ENCODE data around the gene WRNIP1. TPM values are rescaled to one million over a fixed set of nuclear protein-coding genes. Genes with fewer than 3 reads are reported as not detected.
A peak's percentile ranks its signal among the peaks of the same experiment; 100 is the strongest.

Gene WRNIP1
- total and polyA plus RNA-seq, 2 of the 4 experiments (the other 2 are of a cell fraction), result 43.7 to 47.1 TPM

DNA sequence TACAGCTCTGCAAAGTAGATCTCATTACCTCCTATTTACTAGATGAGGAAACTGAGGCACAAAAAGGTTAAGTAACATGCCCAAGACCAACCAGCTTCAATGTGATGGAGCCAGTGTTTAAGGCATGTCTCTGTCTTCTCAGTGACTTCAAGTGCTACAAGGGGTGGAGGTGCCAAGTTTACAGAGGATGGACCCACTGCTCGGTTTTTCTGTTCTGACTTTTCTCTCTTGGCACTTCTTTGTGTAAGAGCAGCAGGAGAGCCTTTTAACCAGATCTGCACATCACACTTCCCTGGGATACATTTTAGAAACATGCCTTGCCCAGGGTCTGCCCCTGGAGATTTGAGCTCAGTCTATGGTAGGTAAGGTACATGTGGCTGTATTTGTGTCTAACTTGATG is 9.8 kb downstream of the WRNIP1 start:
- no peak overlapping the region for H3K27ac ChIP-seq (ENCODE audit: insufficient read depth, low read length)
- peak overlapping the region; percentile 31; the same call in 1 of the 2 replicates for H3K23ac ChIP-seq (ENCODE audit: low read depth, low read length)
- H3K9me3 ChIP-seq (ENCODE audit: control insufficient read depth, insufficient read depth, low read length), result no peaks in the 10 kb centered on the region
- CTCF ChIA-PET, result no interaction called here
- no peak overlapping the region for H3K14ac ChIP-seq (replicated peaks; ENCODE audit: low read depth, low read length)
- H3K4me1 ChIP-seq (ENCODE audit: control insufficient read depth, insufficient read depth, low read length), result peaks cover 11% of the 10 kb centered on the region
- H4K8ac ChIP-seq (ENCODE audit: low read depth in 2 of 2, low read length in 2 of 2), result no peak overlapping the region
- no peak overlapping the region for H3K18ac ChIP-seq (ENCODE audit: low read depth, low read length)
- peaks cover 31% of the 10 kb centered on the region for H3K36me3 ChIP-seq (ENCODE audit: control insufficient read depth, insufficient read depth, low read length)
- TF ChIP-seq SMC3 (IDR thresholded peaks at IDR 0.05; ENCODE audit: low read depth, low read length) (no peak), BHLHE40 (IDR thresholded peaks at IDR 0.05; ENCODE audit: low read depth, low read length) (no peak), RFX5 (IDR thresholded peaks at IDR 0.05; ENCODE audit: low read depth, low read length) (no peak), NFE2L2 (IDR thresholded peaks at IDR 0.05; ENCODE audit: low read depth, low read length) (no peak), POLR2A (IDR thresholded peaks at IDR 0.05; ENCODE audit: low read depth, low read length) (no peak), MXI1 (IDR thresholded peaks at IDR 0.05; ENCODE audit: borderline replicate concordance, low read depth, low read length) (no peak), CEBPB (IDR thresholded peaks at IDR 0.05; ENCODE audit: low read depth, low read length) (no peak), RAD21 (IDR thresholded peaks at IDR 0.05; ENCODE audit: low read length) (no peak), FOS (IDR thresholded peaks at IDR 0.05; ENCODE audit: low read depth, low read length) (no peak), RCOR1 (IDR thresholded peaks at IDR 0.05; ENCODE audit: insufficient replicate concordance, low read length) (no peak)
- TF ChIP-seq, protein P1, sequence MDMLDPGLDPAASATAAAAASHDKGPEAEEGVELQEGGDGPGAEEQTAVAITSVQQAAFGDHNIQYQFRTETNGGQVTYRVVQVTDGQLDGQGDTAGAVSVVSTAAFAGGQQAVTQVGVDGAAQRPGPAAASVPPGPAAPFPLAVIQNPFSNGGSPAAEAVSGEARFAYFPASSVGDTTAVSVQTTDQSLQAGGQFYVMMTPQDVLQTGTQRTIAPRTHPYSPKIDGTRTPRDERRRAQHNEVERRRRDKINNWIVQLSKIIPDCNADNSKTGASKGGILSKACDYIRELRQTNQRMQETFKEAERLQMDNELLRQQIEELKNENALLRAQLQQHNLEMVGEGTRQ (IDR thresholded peaks at IDR 0.05; ENCODE audit: low read depth, low read length), result no peak
- TF ChIP-seq, protein P2, sequence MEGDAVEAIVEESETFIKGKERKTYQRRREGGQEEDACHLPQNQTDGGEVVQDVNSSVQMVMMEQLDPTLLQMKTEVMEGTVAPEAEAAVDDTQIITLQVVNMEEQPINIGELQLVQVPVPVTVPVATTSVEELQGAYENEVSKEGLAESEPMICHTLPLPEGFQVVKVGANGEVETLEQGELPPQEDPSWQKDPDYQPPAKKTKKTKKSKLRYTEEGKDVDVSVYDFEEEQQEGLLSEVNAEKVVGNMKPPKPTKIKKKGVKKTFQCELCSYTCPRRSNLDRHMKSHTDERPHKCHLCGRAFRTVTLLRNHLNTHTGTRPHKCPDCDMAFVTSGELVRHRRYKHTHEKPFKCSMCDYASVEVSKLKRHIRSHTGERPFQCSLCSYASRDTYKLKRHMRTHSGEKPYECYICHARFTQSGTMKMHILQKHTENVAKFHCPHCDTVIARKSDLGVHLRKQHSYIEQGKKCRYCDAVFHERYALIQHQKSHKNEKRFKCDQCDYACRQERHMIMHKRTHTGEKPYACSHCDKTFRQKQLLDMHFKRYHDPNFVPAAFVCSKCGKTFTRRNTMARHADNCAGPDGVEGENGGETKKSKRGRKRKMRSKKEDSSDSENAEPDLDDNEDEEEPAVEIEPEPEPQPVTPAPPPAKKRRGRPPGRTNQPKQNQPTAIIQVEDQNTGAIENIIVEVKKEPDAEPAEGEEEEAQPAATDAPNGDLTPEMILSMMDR (conservative IDR thresholded peaks at IDR 0.05; ENCODE audit: low read depth, low read length), result no peak
- TF ChIP-seq, protein P3, sequence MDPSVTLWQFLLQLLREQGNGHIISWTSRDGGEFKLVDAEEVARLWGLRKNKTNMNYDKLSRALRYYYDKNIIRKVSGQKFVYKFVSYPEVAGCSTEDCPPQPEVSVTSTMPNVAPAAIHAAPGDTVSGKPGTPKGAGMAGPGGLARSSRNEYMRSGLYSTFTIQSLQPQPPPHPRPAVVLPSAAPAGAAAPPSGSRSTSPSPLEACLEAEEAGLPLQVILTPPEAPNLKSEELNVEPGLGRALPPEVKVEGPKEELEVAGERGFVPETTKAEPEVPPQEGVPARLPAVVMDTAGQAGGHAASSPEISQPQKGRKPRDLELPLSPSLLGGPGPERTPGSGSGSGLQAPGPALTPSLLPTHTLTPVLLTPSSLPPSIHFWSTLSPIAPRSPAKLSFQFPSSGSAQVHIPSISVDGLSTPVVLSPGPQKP (IDR thresholded peaks at IDR 0.05; ENCODE audit: borderline replicate concordance, low read depth, low read length), result no peak
- H3K9ac ChIP-seq (ENCODE audit: low read depth, low read length), result no peak overlapping the region
- POLR2A ChIA-PET (ENCODE audit: unreplicated experiment), result no interaction called here
- ATAC-seq (ENCODE audit: low read depth) (no peak), DNase-seq (no peak)
- H2AK9ac ChIP-seq (replicated peaks; ENCODE audit: low read depth, low read length, poor library complexity), result no peak overlapping the region
- H2BK20ac ChIP-seq (ENCODE audit: low read depth, low read length), result no peak overlapping the region
- H3K4me2 ChIP-seq (ENCODE audit: low read depth, low read length), result no peak overlapping the region
- intact Hi-C loops (cut with micrococcal nuclease), result no loop called here
- peaks cover 65% of the 10 kb centered on the region for H4K20me1 ChIP-seq (ENCODE audit: insufficient read depth, low read length)
- no peak overlapping the region for H2BK15ac ChIP-seq (ENCODE audit: low read depth, low read length)
- in situ Hi-C loops (cut with MboI; ENCODE audit: low sequenced_read_pairs), result no loop called here
- H2BK120ac ChIP-seq (ENCODE audit: low read depth, low read length), result no peak overlapping the region
- H4K5ac ChIP-seq (ENCODE audit: low read depth, low read length), result no peak overlapping the region
- H3K4ac ChIP-seq (ENCODE audit: low read depth, low read length), result no peak overlapping the region
- H2AK5ac ChIP-seq (ENCODE audit: low read depth, low read length), result no peak overlapping the region; the same call in 1 of the 2 replicates
- no peak overlapping the region for H2AFZ ChIP-seq (replicated peaks; ENCODE audit: low read length, poor library complexity)
- no peak overlapping the region for H3K4me3 ChIP-seq (ENCODE audit: insufficient read depth, low read depth, low read length)
- peaks cover 48 to 87% of the 10 kb centered on the region in 2 experiments for H3K79me1 ChIP-seq (ENCODE audit: low read depth in 1 of 2, low read length in 2 of 2)
- dilution Hi-C loops (cut with HindIII; ENCODE audit: low sequenced_read_pairs, unreplicated experiment), result no loop called here
- no CpG with 5 or more reads among the region's 1 CpG for WGBS, 2 experiments (ENCODE audit: extremely low coverage in 2 of 2, insufficient read length in 1 of 2)
- H2BK5ac ChIP-seq (ENCODE audit: low read depth, low read length, poor library complexity, severe bottlenecking), result no peak overlapping the region
- H3K9me1 ChIP-seq (ENCODE audit: insufficient read depth, low read length), result peaks cover 40% of the 10 kb centered on the region
- no TSS peak for BruUV-seq (replicated peaks)
- no peak overlapping the region for H3K56ac ChIP-seq (ENCODE audit: extremely low read depth, insufficient read depth, low read length)
- no peak overlapping the region for H4K91ac ChIP-seq (ENCODE audit: insufficient read depth, low read depth, low read length)
- no peaks in the 10 kb centered on the region for H3K27me3 ChIP-seq (ENCODE audit: control insufficient read depth, insufficient read depth, low read length)

Data from IMR-90 (cell line).